ENCODE measurements around the gene AGK.

The AGK gene

GRCh38 chr7:141648276-141649114 is 97.3 kb downstream of the AGK start:
- DNase-seq, result no peak

- no peak for DNase-seq
These were observed 98.1 kb downstream of the AGK start for GRCh38 chr7:141649137-141649864.

DNA sequence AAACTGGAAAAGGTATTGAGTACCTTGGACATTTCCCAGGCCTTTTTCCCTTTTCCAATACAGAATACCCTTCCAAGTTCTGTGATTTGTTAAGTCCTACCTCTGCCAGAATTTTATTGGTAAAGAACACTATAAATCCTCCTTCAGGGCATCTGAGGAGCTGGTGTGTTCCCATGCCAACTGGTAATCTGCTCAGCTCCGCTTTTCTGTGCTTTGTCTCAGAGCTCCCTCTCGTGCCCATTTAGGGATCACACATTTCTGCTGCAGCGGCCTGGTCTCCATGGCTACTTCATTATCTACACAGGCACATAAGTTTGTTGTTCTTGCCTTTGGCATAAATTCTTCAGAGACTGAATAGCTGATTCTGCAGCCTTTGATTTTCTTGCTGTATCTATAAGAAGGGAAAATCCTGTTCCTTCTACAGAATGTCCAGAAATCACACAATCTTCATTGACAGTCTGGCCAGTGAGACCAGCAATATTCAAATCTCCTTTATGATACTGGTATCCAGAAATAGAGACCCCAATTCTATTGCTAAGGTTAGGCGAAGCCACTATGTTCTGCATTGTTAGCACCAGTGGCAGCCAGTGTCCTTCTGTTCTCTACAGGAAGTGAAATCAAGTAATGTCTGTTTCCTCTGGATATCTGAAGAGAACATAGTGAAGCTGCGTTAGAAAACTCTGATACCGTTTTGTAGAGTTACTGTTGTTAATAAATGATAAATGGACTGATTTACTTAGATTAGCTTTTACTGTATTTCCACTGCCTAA is 98.8 kb downstream of the AGK start:
- DNase-seq, result no peak

DNA sequence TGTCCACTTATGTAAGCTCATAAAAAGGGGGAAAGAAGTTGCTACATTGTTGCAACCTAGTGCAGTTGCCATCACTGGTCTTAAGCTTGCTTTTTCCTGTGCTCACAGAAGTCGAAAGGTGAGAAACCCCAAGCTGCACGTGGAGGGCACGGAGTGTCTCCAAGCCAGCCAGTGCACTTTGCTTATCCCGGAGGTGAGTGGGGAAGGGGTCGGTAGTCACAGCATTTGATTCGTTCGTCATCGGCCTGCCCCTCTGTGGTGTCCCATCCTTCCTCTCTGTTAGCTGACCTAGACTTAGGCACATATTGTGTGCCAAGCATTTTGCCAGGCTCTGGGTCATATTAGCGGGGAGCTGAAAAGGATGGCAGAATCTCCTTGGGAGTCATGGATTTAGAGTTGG is 100.2 kb downstream of the AGK start:
- DNase-seq, result no peak

DNA sequence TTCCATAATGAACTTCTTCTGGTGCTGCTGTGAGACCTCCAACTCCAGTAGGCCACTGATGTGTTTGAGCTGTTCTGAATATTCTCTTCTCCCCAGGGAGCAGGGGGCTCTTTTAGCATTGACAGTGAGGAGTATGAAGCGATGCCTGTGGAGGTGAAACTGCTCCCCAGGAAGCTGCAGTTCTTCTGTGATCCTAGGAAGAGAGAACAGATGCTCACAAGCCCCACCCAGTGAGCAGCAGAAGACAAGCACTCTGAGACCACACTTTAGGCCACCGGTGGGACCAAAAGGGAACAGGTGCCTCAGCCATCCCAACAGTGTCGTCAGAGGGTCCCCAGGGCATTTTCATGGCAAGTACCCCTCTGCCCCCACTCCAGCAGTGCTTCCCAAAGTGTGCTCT is 101.5 kb downstream of the AGK start:
- DNase-seq, result no peak

DNA sequence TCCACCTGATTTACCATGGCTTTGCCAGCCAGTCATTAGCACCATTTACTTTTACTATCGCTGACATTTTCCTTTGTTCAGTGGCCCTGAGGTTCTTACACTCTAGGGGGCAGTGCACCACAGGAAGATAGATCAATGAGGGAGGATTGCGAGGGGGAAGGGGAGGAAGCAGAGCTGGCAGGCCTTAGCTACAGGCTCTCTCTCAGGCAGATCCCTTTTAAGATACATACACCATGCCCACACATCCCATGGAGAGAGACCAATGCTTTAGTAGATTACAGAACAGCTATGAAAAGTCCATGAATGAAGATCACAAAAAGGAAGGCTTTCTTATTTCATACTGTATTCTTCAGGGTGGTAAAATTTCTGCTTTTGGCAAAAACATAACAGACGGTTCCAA is 103.3 kb downstream of the AGK start:
- peak; percentile 58 for DNase-seq

- no peak for DNase-seq
These were observed 108.3 kb downstream of the AGK start for GRCh38 chr7:141659501-141659900.

GRCh38 chr7:141660259-141660658 is 109.0 kb downstream of the AGK start:
- no peak for DNase-seq

DNA sequence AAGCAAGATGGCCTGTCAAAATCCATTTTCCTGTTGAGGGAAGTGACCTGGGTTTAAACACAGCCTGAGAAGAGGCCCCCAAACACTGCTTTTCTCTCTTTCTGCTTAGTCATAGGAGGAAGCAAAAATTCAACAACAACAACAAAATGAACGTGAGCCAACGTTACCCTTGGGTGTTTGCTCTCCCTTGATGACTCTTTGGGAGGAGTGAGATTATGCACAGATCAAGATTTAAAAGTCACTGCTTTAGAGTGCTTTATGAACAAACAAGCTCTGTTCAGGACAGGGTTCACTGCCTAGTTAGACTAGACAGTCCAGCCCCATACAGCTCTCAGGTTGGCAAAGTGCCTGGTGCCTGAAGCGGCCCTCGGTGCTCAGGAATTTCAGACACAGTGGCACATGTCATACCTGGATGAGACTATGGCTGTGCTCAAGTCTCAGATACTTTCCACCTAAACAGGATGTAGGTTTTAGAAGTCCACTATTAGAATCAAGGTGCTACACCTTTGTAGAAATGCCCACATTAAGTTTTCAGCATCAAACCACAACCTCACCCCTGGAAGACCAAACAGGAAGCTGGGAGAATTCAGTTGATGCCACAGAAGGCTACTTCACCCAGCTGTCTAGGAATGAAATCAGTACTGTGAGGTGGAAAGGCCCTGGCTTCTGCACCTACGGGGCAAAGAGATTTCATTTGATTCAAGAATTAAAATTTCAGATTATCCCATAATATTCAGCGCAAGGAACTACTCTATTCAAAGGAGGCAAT is 112.1 kb downstream of the AGK start:
- no peak for DNase-seq

DNA sequence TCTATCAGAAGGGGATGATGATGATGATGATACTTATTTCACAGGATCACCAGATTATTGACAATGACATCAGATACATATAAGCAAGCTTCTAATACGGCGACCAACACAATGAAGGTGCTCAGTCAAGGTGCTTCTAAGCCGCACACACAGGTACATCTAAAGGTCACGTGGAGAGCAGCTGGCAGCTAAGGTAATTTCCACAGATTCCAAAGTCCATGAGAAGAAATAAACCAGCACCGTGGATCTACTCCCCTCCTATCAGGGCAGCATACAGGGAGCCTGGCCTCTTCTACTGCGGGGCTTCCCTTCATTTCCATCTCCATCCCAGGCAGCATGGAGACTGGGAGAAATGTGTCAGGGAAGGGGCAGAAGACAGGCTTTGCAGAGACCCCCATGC is 113.2 kb downstream of the AGK start:
- no peak for DNase-seq

- no peak for DNase-seq
These were observed 114.2 kb downstream of the AGK start for GRCh38 chr7:141665208-141666035.

DNA sequence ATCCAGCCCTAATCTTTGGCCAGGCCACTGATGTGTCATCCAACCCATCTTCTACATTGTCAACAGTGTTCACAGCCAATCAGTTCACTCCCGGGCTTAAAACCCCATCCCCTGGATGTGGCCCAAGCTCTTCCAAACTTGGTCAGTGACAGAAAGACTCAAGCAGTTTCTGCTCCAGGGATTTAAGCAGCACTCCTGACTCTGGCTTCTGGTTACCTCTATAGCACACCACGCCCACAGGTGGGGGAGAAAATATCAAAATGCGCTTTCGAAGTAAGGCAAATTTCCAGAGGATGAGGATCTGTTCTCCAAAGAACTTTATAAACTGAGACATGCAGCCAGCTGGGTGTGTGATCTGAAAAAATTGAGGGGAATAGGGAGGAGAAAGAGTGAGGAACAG is 114.9 kb downstream of the AGK start:
- DNase-seq, result no peak

DNA sequence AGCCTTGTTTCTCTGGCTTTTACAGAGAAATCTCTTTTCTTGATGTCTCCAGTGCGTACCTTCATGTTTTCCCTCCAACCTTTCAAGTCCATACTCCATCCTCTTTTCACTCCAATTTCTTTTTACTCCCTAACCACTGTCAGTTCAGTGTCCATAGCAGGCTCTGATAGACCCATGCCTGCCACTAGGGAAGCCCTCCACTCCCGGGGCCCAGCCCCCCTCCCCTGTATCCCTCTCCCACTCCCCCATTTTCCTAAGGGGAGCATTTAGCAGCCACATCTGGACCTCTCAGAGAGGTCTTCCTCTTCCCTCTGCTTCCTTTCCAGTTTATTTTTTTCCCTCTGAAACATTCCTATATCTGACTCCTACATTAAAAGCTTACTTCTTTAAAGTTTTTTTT is 117.6 kb downstream of the AGK start:
- DNase-seq, result no peak

DNA sequence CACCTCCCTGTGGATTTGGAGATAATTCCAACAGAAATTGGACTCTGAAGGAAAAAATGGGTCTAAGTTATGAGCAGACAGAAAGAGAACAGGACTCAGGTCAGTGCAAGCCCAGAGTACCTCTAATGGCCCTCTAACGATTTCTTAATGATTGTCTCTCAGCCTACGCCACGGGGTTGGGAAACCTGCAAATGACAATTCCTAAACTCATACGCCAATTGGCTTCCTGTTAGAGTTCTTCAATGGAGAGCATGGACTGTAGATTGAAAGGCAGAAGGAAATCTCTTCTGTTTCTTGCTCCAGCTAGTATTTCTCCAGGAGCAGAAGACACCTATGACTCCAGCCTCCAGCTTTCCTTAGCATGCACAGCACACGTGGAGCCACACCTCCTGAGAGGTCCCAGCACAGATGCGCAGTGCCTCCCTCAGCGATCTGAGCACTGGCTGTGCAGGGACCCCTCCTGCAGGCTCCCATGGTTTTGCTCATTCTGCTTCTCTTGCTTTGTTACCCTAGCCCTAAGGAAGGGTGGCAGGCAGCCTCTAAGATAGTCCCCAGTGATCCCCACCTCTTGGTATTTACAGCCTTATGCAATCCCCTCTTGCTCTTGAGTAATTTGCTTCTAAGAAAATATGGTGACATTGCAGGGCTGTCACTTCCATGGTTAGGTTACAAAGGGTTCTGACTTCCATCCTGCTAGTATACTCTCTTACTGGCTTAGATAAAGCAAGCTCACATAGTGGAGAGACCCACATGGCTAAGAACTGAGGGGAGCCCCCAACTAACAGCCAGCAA is 120.7 kb downstream of the AGK start:
- no peak for DNase-seq

DNA sequence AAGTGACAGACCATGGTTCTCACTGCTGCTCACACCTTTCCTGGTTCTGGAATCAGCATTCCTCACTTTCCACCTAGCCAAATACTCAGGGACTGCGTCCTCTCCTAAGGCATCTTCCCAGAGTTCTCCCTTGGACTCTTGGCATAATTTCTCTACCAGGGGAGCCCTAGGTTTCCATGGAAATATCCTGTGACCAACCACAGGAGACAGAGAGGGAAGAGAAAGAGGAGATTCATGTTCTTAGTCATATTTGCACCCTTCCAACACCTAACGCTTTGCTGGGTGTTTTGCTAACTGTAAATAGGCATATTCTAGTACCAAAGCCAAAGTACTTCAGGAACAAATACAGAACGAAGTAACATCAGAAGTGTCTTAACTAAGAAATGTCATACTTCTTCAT is 122.1 kb downstream of the AGK start:
- no peak for DNase-seq

DNA sequence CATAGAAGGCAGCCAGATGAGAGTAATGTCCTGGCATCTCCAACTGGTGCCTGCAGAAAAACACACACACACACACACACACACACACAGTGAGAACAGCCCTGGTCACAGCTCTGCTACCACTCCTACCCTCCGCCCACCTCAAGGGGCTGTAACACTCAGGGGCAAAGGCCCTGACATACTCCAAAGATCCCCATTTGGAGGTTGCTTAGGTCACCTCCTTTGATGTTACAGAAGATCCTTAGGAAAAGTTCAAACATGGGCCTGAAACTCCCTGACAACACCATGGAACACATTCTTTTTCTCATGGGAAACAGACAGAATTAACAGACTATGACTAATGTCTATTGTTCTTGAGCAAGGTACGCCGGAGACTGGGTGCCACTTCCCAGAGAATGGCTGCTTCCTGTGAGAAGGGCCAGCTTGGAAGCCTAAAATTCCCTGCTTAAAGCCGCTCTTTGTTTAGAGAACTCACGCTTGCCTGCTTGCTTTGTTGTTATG is 123.0 kb downstream of the AGK start:
- DNase-seq, result no peak

DNA sequence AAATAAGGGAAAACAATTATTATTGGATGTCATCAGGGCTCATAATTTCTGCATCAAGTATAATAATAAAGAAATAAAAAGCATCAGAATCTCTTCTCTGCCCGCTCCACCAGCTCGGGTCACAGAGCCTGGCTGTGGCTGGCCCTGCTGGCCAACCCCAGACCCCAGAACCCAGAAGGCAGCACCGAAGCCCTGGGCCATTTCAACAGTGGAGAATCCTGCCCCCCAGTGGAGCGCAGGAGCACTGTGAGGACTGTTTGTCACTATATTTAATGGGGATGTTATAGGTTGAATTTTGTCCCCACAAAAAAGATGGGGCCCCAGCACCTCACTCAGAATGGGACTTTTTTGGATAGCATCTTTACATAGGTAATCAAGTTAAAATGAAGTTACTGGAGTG is 123.5 kb downstream of the AGK start:
- no peak for DNase-seq

- no peak for DNase-seq
These were observed 124.4 kb downstream of the AGK start for GRCh38 chr7:141675436-141676215.

- DNase-seq, result no peak
These were observed 125.4 kb downstream of the AGK start for GRCh38 chr7:141676618-141677017.

DNA sequence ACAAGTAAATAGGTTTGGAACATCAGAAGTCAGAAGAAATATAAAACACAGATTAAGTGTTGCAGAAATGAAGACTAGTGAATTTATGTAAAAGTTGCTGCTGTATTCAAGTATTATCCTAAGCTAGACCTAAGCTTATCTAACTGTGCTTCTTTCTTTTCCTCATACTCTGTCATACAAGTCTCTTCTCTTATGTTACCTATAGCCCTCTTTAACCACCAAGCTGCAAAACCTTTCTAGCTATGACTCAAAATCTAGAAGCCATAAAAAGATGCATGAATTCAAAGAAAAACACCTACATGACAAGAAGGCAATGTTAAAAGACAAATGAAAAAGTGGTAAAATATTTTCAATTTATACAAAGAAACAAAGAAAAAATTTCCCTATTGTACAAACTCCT is 127.8 kb downstream of the AGK start:
- no peak for DNase-seq

All from activated naive CD4-positive, alpha-beta T cell treated with anti-CD3 and anti-CD28 coated beads, Interleukin-2, amount 50 U/mL, for 16 hours (primary cell).